Measurements from ENCODE around the gene CXCL9.
"Not testable (repeated sequence)": the region's sequence is repeated elsewhere in the genome, so short reads cannot be mapped to it uniquely, and the experiment has no call there.

The CXCL9 gene

GRCh38 chr4:76007089-76007862 lies at the start of gene CXCL9:
Gene CXCL9 (minus strand): TSS chr4:76007509. CDS start chr4:76007449, 60 bp downstream.
- DNase-seq = no peak

GRCh38 chr4:76055421-76055820 lies 48.1 kb upstream of the CXCL9 start:
- no peak for DNase-seq

- no peak for DNase-seq
These were observed 47.7 kb upstream of the CXCL9 start for GRCh38 chr4:76055016-76055415.

- DNase-seq = no peak
These were observed 46.4 kb upstream of the CXCL9 start for GRCh38 chr4:76053730-76054129.

GRCh38 chr4:76050560-76051050 lies 43.3 kb upstream of the CXCL9 start:
- not testable (repeated sequence) for DNase-seq

GRCh38 chr4:76049860-76050416 lies 42.6 kb upstream of the CXCL9 start:
- DNase-seq = not testable (repeated sequence)

GRCh38 chr4:76044686-76045085 lies 37.4 kb upstream of the CXCL9 start:
- DNase-seq = not testable (repeated sequence)

GRCh38 chr4:76043306-76043705 lies 36.0 kb upstream of the CXCL9 start:
- DNase-seq = not testable (repeated sequence)

GRCh38 chr4:76042241-76042998 lies 35.1 kb upstream of the CXCL9 start:
- not testable (repeated sequence) for DNase-seq

GRCh38 chr4:76036855-76037254 lies 29.5 kb upstream of the CXCL9 start:
- no peak for DNase-seq

- DNase-seq = no peak
These were observed 28.6 kb upstream of the CXCL9 start, which contains the start of gene CXCL11 for GRCh38 chr4:76035799-76036380. Gene CXCL11 (minus strand): TSS chr4:76036070. CDS start chr4:76035987, 83 bp downstream.

GRCh38 chr4:76035141-76035540 lies 27.8 kb upstream of the CXCL9 start:
- no peak for DNase-seq

- DNase-seq = no peak
These were observed 22.0 kb upstream of the CXCL9 start for GRCh38 chr4:76029300-76029699.

GRCh38 chr4:76028350-76028765 lies 21.0 kb upstream of the CXCL9 start:
- no peak for DNase-seq

- no peak for DNase-seq
These were observed 16.8 kb upstream of the CXCL9 start for GRCh38 chr4:76024065-76024464.

GRCh38 chr4:76023389-76023788 lies 16.1 kb upstream of the CXCL9 start, which contains the start of gene CXCL10:
Gene CXCL10 (minus strand): TSS chr4:76023497. CDS start chr4:76023431, 66 bp downstream.
- DNase-seq = no peak

- DNase-seq = no peak
These were observed 15.4 kb upstream of the CXCL9 start for GRCh38 chr4:76022677-76023076.

- no peak for DNase-seq
These were observed 14.7 kb upstream of the CXCL9 start for GRCh38 chr4:76022031-76022430.

- no peak for DNase-seq
These were observed 9.9 kb upstream of the CXCL9 start for GRCh38 chr4:76017056-76017686.

- no peak for DNase-seq
These were observed 9.1 kb upstream of the CXCL9 start for GRCh38 chr4:76016393-76016792.

- DNase-seq = no peak
These were observed 6.2 kb upstream of the CXCL9 start for GRCh38 chr4:76013540-76013939.

- no peak for DNase-seq
These were observed 5.1 kb upstream of the CXCL9 start for GRCh38 chr4:76012388-76012801.
